ENCODE measurements around the gene KCNH8. TPM values are rescaled to one million over a fixed set of nuclear protein-coding genes. Genes with fewer than 3 reads are reported as not detected.
"Not testable (repeated sequence)": the region's sequence is repeated elsewhere in the genome, so short reads cannot be mapped to it uniquely, and the experiment has no call there.

KCNH8 gene
- total RNA-seq, 4 donors from 2014 or later: 0.29 to 1.0 (median 0.42) TPM

GRCh38 chr3:19232566-19232965 lies 84.3 kb downstream of the KCNH8 start:
- Histone ChIP-seq H3K9me3 (no peaks in the 10 kb centered on the region), H3K4me3 (replicated peaks in 1 of 3) (no peak overlapping the region), H3K27ac (no peak overlapping the region), H3K36me3 (no peaks in the 10 kb centered on the region), H3K27me3 (no peaks in the 10 kb centered on the region), H3K4me1 (no peaks in the 10 kb centered on the region)
- peak; percentile 6 to 20 for DNase-seq
- no peak for TF ChIP-seq POLR2A (IDR thresholded peaks at IDR 0.05)
- no peak for TF ChIP-seq CTCF (IDR thresholded peaks at IDR 0.05)
- intact Hi-C loops (cut with DNase I): no loop called here
- 39 to 55% methylated on average over 2 of the region's 2 CpGs for WGBS, 2 donors

GRCh38 chr3:19233882-19234784 lies 85.8 kb downstream of the KCNH8 start:
- WGBS, 2 donors: 95% methylated on average over 31 to 45 of the region's 53 CpGs
- DNase-seq; H3K27me3 ChIP-seq; intact Hi-C loops (cut with DNase I); H3K4me1 ChIP-seq; H3K27ac ChIP-seq; H3K9me3 ChIP-seq; H3K36me3 ChIP-seq; H3K4me3 ChIP-seq (replicated peaks in 1 of 3): not testable (repeated sequence)

GRCh38 chr3:19248143-19248542 lies 99.8 kb downstream of the KCNH8 start:
- no peak overlapping the region for H3K27ac ChIP-seq
- no peaks in the 10 kb centered on the region for H3K36me3 ChIP-seq
- intact Hi-C loops (cut with DNase I): no loop called here

GRCh38 chr3:19248767-19249166 lies 100.5 kb downstream of the KCNH8 start:
- intact Hi-C loops (cut with DNase I): no loop called here
- Histone ChIP-seq H3K27ac (no peak overlapping the region), H3K27me3 (no peaks in the 10 kb centered on the region), H3K9me3 (no peaks in the 10 kb centered on the region), H3K36me3 (no peaks in the 10 kb centered on the region), H3K4me1 (no peaks in the 10 kb centered on the region), H3K4me3 (replicated peaks in 1 of 3) (no peak overlapping the region)
- 95 to 98% methylated on average over 1 of the region's 1 CpG for whole genome bisulfite sequencing, 2 donors
- DNase-seq: no peak
- no peak for TF ChIP-seq POLR2A (IDR thresholded peaks at IDR 0.05)
- no peak for TF ChIP-seq CTCF (IDR thresholded peaks at IDR 0.05)

More at GRCh38 chr3:19248143-19248542, 99.8 kb downstream of the KCNH8 start:
- Histone ChIP-seq H3K4me3 (replicated peaks in 1 of 3) (no peak overlapping the region), H3K4me1 (no peaks in the 10 kb centered on the region), H3K9me3 (no peaks in the 10 kb centered on the region), H3K27me3 (no peaks in the 10 kb centered on the region)
- TF ChIP-seq POLR2A (IDR thresholded peaks at IDR 0.05) (no peak), CTCF (IDR thresholded peaks at IDR 0.05) (no peak)
- no peak for DNase-seq
- WGBS, 2 donors: 69 to 77% methylated on average over 2 of the region's 2 CpGs

GRCh38 chr3:19250959-19251610 lies 102.8 kb downstream of the KCNH8 start:
- intact Hi-C loops (cut with DNase I): no loop called here
- WGBS, 2 donors: 76 to 83% methylated on average over 6 of the region's 6 CpGs

More at GRCh38 chr3:19250959-19251610, 102.8 kb downstream of the KCNH8 start:
- Histone ChIP-seq H3K4me3 (replicated peaks in 1 of 3) (no peak overlapping the region), H3K27me3 (no peaks in the 10 kb centered on the region), H3K4me1 (no peaks in the 10 kb centered on the region), H3K9me3 (no peaks in the 10 kb centered on the region), H3K36me3 (no peaks in the 10 kb centered on the region), H3K27ac (no peak overlapping the region)
- TF ChIP-seq CTCF (IDR thresholded peaks at IDR 0.05): no peak
- no peak for TF ChIP-seq POLR2A (IDR thresholded peaks at IDR 0.05)
- no peak for DNase-seq
